Smooth muscle cell (in vitro differentiated cells): ENCODE data around the gene FCRL1. TPM values are rescaled to one million over a fixed set of nuclear protein-coding genes. Genes with fewer than 3 reads are reported as not detected.

Source experiments
- DNase-seq: peaks from one replicate; lab custom pipeline; 2025; ENCODE audit not compliant: unreplicated experiment; lab: John Stamatoyannopoulos, UW
- H2AFZ ChIP-seq: fragments of 200-600 bp; sonication (generic); 2 replicates; pipeline ENCODE4 v1.6.0; 2016; ENCODE audit warnings: antibody characterized with exemption, low read depth, mild to moderate bottlenecking
- H3F3A ChIP-seq: fragments of 200-600 bp; sonication (generic); 2 replicates; pipeline ENCODE4 v1.6.0; 2017; ENCODE audit warnings: antibody characterized with exemption, low read depth
- H3K27ac ChIP-seq: fragments of 200-600 bp; sonication (generic); 2 replicates; pipeline ENCODE4 v1.5.1; 2016; ENCODE audit warnings: low read depth, mild to moderate bottlenecking
- H3K27me3 ChIP-seq: fragments of 200-600 bp; sonication (generic); 2 replicates; pipeline ENCODE4 v1.6.1; 2016; ENCODE audit warnings: low read depth, mild to moderate bottlenecking
- H3K36me3 ChIP-seq: fragments of 200-600 bp; sonication (generic); 2 replicates; pipeline ENCODE4 v1.5.1; 2016; ENCODE audit warnings: low read depth
- H3K4me1 ChIP-seq: fragments of 200-600 bp; sonication (generic); 2 replicates; pipeline ENCODE4 v1.5.1; 2016; ENCODE audit warnings: low read depth
- H3K4me2 ChIP-seq: fragments of 200-600 bp; sonication (generic); 2 replicates; pipeline ENCODE4 v1.6.0; 2016; ENCODE audit warnings: mild to moderate bottlenecking
- H3K4me3 ChIP-seq: fragments of 200-600 bp; sonication (generic); 2 replicates; pipeline ENCODE4 v1.5.1; 2016; ENCODE audit warnings: mild to moderate bottlenecking
- H3K79me2 ChIP-seq: fragments of 200-600 bp; sonication (generic); 2 replicates; pipeline ENCODE4 v1.6.0; 2016; ENCODE audit warnings: low read depth, mild to moderate bottlenecking
- H3K9ac ChIP-seq: fragments of 200-600 bp; sonication (generic); 2 replicates; pipeline ENCODE4 v1.6.0; 2016; ENCODE audit warnings: low read depth
- H3K9me3 ChIP-seq: fragments of 200-600 bp; sonication (generic); replicated peaks from 2 replicates; pipeline ENCODE4 v1.5.1; 2016; ENCODE audit warnings: low read depth
- H4K20me1 ChIP-seq: fragments of 200-600 bp; sonication (generic); 2 replicates; pipeline ENCODE4 v1.6.0; 2016; ENCODE audit warnings: low read depth
- WGBS: methylation state at CpG from one replicate; pipeline ENCODE4 v1.1.7; 2016; ENCODE audit warnings: low lambda C conversion rate; 5-methylcytosine and 5-hydroxymethylcytosine counted together
- polyA plus RNA-seq: library from polyadenylated mRNA; unstranded; fragments of >200 nt; fragmentation: Nextera tagmentation; extraction: Ambion mirVana; gene quantifications from 2 replicates; pipeline ENCODE4 v1.2.1, GENCODE V29; 2016
- total RNA-seq: library from RNA; depleted of rRNA; stranded (reverse); fragments of >200 nt; gene quantifications from 2 replicates; pipeline ENCODE4 v1.2.3, GENCODE V29; 2014
- TF ChIP-seq, protein P1 (sequence below): fragments of 200-600 bp; sonication (generic); IDR thresholded peaks from 2 replicates; pipeline ENCODE4 v1.5.1; 2017; ENCODE audit warnings: borderline replicate concordance, mild to moderate bottlenecking, antibody characterized with exemption; ENCODE audit not compliant: insufficient read depth, poor library complexity, severe bottlenecking

Gene FCRL1
- total and polyA plus RNA-seq, 2 experiments from 2014 or later: not detected

DNA sequence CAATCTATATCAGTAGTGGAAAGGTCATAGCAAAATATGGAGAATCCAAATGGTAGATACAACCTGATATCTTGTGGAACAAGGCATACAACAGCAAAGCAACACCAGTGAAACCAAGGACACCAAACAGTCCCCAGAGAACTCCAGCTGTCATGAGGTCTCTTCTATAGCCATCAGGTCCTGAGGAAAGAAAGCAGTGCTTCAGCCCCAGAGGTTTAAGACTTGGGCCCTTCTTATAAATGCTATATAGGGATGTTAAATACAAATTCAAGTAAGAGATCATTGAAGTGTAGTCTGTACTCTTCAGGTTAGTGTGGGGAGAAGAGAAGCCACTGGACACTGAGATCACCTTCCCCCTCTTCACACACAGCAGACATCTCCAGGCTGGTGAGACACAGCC lies 53.1 kb downstream of the FCRL1 start:
- Histone ChIP-seq H3K9ac (no peak overlapping the region), H3K9me3 (no peaks in the 10 kb centered on the region), H3K4me2 (no peak overlapping the region), H3K4me1 (no peaks in the 10 kb centered on the region), H3F3A (no peaks in the 10 kb centered on the region), H3K79me2 (no peaks in the 10 kb centered on the region), H3K27me3 (no peaks in the 10 kb centered on the region), H3K4me3 (no peak overlapping the region), H3K36me3 (no peaks in the 10 kb centered on the region), H2AFZ (no peak overlapping the region), H3K27ac (no peak overlapping the region), H4K20me1 (no peaks in the 10 kb centered on the region)
- no peak for DNase-seq
- TF ChIP-seq, protein P1, sequence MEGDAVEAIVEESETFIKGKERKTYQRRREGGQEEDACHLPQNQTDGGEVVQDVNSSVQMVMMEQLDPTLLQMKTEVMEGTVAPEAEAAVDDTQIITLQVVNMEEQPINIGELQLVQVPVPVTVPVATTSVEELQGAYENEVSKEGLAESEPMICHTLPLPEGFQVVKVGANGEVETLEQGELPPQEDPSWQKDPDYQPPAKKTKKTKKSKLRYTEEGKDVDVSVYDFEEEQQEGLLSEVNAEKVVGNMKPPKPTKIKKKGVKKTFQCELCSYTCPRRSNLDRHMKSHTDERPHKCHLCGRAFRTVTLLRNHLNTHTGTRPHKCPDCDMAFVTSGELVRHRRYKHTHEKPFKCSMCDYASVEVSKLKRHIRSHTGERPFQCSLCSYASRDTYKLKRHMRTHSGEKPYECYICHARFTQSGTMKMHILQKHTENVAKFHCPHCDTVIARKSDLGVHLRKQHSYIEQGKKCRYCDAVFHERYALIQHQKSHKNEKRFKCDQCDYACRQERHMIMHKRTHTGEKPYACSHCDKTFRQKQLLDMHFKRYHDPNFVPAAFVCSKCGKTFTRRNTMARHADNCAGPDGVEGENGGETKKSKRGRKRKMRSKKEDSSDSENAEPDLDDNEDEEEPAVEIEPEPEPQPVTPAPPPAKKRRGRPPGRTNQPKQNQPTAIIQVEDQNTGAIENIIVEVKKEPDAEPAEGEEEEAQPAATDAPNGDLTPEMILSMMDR: no peak

DNA sequence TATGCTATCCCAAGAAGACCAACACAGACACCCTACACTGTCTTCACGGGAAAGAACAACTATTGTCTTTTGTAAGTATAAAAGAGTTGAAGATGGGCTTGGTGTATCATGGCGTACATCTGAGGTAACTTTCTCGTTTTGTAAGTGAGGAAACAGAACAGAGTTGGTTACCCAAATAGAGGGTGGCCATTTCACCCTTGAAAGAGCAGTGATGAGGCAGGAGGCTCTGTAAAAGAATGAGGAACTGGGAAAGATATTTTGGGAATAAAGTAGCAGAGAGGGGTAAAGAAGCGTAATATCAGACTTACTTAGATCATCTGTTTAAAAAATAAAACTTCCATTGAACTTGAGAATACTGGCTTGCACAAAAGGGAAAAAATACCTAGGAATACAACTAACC lies 61.9 kb downstream of the FCRL1 start:
- H3K4me1 ChIP-seq: no peaks in the 10 kb centered on the region
- WGBS: 84% methylated on average over 4 of the region's 4 CpGs
- no peak for DNase-seq
- H3K4me2 ChIP-seq: no peak overlapping the region
- no peaks in the 10 kb centered on the region for H3F3A ChIP-seq
- no peak overlapping the region for H3K9ac ChIP-seq
- H3K9me3 ChIP-seq: no peaks in the 10 kb centered on the region
- H3K36me3 ChIP-seq: no peaks in the 10 kb centered on the region
- no peaks in the 10 kb centered on the region for H3K79me2 ChIP-seq
- no peaks in the 10 kb centered on the region for H3K27me3 ChIP-seq
- no peaks in the 10 kb centered on the region for H4K20me1 ChIP-seq
- TF ChIP-seq, protein P1: no peak
- no peak overlapping the region for H3K27ac ChIP-seq
- H2AFZ ChIP-seq: no peak overlapping the region
- no peak overlapping the region for H3K4me3 ChIP-seq

DNA sequence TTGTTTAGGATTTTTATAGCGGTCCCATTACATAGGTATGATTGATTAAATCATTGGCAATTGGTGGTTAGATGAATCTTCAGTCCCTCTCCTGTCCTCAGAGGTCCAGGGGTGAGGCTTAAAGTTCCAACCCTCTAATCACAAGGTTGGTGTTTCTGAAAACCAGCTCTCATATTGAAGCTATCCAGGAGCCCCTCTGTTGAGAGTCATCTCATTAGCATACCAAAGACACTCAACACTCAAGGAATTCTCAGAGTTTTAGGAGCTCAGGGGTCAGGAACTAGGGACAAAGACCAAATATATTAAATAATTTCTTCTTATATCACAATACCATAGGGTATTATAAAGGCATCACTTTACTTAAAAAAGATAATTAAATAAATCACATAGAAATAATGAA lies 66.3 kb downstream of the FCRL1 start:
- H3K36me3 ChIP-seq: no peaks in the 10 kb centered on the region
- H3K79me2 ChIP-seq: no peaks in the 10 kb centered on the region
- H3K9ac ChIP-seq: no peak overlapping the region
- WGBS: 45% methylated on average over 1 of the region's 1 CpG
- H3K9me3 ChIP-seq: no peaks in the 10 kb centered on the region
- H3K4me1 ChIP-seq: no peaks in the 10 kb centered on the region
- TF ChIP-seq, protein P1: no peak
- H2AFZ ChIP-seq: no peak overlapping the region
- no peak overlapping the region for H3K4me2 ChIP-seq
- H3K27me3 ChIP-seq: no peaks in the 10 kb centered on the region
- no peak overlapping the region for H3K4me3 ChIP-seq
- H3F3A ChIP-seq: no peaks in the 10 kb centered on the region
- no peak for DNase-seq
- no peak overlapping the region for H3K27ac ChIP-seq
- no peaks in the 10 kb centered on the region for H4K20me1 ChIP-seq

DNA sequence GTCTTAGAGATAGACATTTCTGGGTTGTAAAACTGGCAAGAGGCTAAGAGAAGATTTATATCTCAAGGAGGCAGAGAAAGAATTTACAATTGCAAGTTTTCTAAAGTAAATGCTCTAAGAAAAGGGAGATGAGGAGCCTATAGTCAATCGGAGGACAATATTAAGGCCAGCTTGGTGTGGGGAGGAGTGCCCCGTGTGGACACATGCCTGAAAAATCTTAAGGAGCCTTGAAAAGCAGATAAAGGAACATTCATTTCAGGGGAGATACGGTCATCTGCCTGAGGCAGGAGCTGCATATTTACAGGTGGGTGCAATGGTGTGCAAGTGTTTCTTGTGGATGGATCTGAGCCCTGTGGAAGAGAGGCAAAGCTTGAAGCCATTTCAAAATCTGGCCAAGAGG lies 68.6 kb downstream of the FCRL1 start:
- Histone ChIP-seq H3K4me1 (no peaks in the 10 kb centered on the region), H3K27me3 (no peaks in the 10 kb centered on the region), H3K9me3 (no peaks in the 10 kb centered on the region), H2AFZ (no peak overlapping the region), H3K79me2 (no peaks in the 10 kb centered on the region), H3K9ac (no peak overlapping the region), H3K4me2 (no peak overlapping the region), H3F3A (no peaks in the 10 kb centered on the region), H4K20me1 (no peaks in the 10 kb centered on the region), H3K27ac (no peak overlapping the region), H3K36me3 (no peaks in the 10 kb centered on the region), H3K4me3 (no peak overlapping the region)
- TF ChIP-seq, protein P1: no peak
- WGBS: 65% methylated on average over 3 of the region's 3 CpGs
- no peak for DNase-seq
